ENCODE results near the gene SLC35F2. TPM values are rescaled to one million over a fixed set of nuclear protein-coding genes. Genes with fewer than 3 reads are reported as not detected.

Gene SLC35F2
- total and polyA plus RNA-seq, 2 of the 13 experiments (the other 11 are each of a cell fraction or from before 2014, with no cell fraction given) = 5.8 to 20.3 TPM

DNA sequence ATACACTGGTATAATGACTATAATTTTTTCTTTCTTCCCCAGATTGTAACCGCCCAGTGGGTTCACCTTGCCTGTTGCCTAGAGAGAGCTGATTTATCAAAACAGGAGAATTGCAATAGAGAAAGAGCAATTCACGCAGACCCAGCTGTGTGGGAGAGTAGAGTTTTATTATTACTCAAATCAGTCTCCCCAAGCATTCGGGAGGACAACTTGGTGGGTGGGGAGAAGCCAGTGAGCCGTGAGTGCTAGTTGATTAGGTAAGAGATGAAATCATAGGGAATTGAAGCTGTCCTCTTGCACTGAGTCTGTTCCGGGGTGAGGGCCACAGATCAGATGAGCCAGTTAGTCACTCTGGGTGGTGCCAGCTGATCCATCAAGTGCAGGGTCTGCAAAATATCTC lies 73.2 kb downstream of the SLC35F2 start:
- no peak for TF ChIP-seq AGO1 (IDR thresholded peaks at IDR 0.05; ENCODE audit: low read depth, low read length, poor library complexity, severe bottlenecking)
- no peak for TF ChIP-seq SRY (CRISPR knock-in tag; IDR thresholded peaks at IDR 0.05)
- no peak for TF ChIP-seq SNRNP70 (IDR thresholded peaks at IDR 0.05; ENCODE audit: low read depth, low read length)
- no peak for TF ChIP-seq ZNF335 (CRISPR knock-in tag; IDR thresholded peaks at IDR 0.05)
- TF ChIP-seq NAIF1 (CRISPR knock-in tag; IDR thresholded peaks at IDR 0.05; ENCODE audit: borderline replicate concordance) = no peak
- TF ChIP-seq EP300 (IDR thresholded peaks at IDR 0.05; ENCODE audit: low read depth in 2 of 2, low read length in 2 of 2) = no peak
- no peak for TF ChIP-seq EP300 (CRISPR knock-in tag; IDR thresholded peaks at IDR 0.05; ENCODE audit: borderline replicate concordance)
- no peak for TF ChIP-seq ZNF639 (CRISPR knock-in tag; conservative IDR thresholded peaks at IDR 0.05)
- TF ChIP-seq ZSCAN12 (CRISPR knock-in tag; IDR thresholded peaks at IDR 0.05) = no peak
- no peak for TF ChIP-seq TARDBP (CRISPR knock-in tag; IDR thresholded peaks at IDR 0.05)
- TF ChIP-seq, protein P1, sequence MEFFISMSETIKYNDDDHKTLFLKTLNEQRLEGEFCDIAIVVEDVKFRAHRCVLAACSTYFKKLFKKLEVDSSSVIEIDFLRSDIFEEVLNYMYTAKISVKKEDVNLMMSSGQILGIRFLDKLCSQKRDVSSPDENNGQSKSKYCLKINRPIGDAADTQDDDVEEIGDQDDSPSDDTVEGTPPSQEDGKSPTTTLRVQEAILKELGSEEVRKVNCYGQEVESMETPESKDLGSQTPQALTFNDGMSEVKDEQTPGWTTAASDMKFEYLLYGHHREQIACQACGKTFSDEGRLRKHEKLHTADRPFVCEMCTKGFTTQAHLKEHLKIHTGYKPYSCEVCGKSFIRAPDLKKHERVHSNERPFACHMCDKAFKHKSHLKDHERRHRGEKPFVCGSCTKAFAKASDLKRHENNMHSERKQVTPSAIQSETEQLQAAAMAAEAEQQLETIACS (CRISPR knock-in tag; IDR thresholded peaks at IDR 0.05) = no peak
- no peak for TF ChIP-seq REXO4 (CRISPR knock-in tag; IDR thresholded peaks at IDR 0.05; ENCODE audit: borderline replicate concordance)
- CTCF ChIA-PET (ENCODE audit: low intra/inter-chr PET ratio, low total read pairs) = no interaction called here
- Histone ChIP-seq H2AFZ (ENCODE audit: low read length) (no peak overlapping the region), H3K27ac (ENCODE audit: extremely low read length, insufficient read depth, low read length) (no peak overlapping the region), H3K4me3 (replicated peaks in 1 of 3; ENCODE audit: insufficient read depth in 1 of 3, low read depth in 2 of 3, low read length in 3 of 3) (no peak overlapping the region), H3K27me3 (ENCODE audit: control insufficient read depth in 1 of 2, insufficient read depth in 2 of 2, low read length in 2 of 2) (no peaks in the 10 kb centered on the region; a peak in 1 of 5 replicates), H3K36me3 (replicated peaks in 1 of 2; ENCODE audit: control insufficient read depth in 1 of 2, insufficient read depth in 2 of 2, low read length in 2 of 2) (no peaks in the 10 kb centered on the region), H4K20me1 (ENCODE audit: insufficient read depth, low read length) (no peaks in the 10 kb centered on the region), H3K79me2 (ENCODE audit: insufficient read depth, low read length) (no peaks in the 10 kb centered on the region), H3K4me2 (ENCODE audit: low read depth, low read length) (no peak overlapping the region), H3K4me1 (ENCODE audit: insufficient read depth, low read length) (no peaks in the 10 kb centered on the region), H3K9me3 (ENCODE audit: low read length) (no peaks in the 10 kb centered on the region), H3K9ac (ENCODE audit: insufficient read depth, low read depth, low read length) (no peak overlapping the region)
- DNase-seq (ENCODE audit: low spot score) = no peak
- FAIRE-seq = no peak
- 15% methylated on average over 5 of the region's 5 CpGs for WGBS (ENCODE audit: low lambda C conversion rate)
- POLR2A ChIA-PET = no interaction called here
- no TSS peak for BruUV-seq (replicated peaks)
- intact Hi-C loops (cut with micrococcal nuclease; ENCODE audit: unreplicated experiment) (no loop called here), in situ Hi-C loops (cut with HindIII; ENCODE audit: extremely low pct_ligation_motif_present, low pct_unique_long_range_greater_than_20kb) (no loop called here)
- no peak; the same call in 2 of the 3 replicates for ATAC-seq

Measured in HepG2 (cell line).